ENCODE measurements around the gene MARCHF5. TPM values are rescaled to one million over a fixed set of nuclear protein-coding genes. Genes with fewer than 3 reads are reported as not detected.

MARCHF5 gene, protein sequence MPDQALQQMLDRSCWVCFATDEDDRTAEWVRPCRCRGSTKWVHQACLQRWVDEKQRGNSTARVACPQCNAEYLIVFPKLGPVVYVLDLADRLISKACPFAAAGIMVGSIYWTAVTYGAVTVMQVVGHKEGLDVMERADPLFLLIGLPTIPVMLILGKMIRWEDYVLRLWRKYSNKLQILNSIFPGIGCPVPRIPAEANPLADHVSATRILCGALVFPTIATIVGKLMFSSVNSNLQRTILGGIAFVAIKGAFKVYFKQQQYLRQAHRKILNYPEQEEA
- 27.7 and 32.8 TPM in 2 replicates for total RNA-seq

DNA sequence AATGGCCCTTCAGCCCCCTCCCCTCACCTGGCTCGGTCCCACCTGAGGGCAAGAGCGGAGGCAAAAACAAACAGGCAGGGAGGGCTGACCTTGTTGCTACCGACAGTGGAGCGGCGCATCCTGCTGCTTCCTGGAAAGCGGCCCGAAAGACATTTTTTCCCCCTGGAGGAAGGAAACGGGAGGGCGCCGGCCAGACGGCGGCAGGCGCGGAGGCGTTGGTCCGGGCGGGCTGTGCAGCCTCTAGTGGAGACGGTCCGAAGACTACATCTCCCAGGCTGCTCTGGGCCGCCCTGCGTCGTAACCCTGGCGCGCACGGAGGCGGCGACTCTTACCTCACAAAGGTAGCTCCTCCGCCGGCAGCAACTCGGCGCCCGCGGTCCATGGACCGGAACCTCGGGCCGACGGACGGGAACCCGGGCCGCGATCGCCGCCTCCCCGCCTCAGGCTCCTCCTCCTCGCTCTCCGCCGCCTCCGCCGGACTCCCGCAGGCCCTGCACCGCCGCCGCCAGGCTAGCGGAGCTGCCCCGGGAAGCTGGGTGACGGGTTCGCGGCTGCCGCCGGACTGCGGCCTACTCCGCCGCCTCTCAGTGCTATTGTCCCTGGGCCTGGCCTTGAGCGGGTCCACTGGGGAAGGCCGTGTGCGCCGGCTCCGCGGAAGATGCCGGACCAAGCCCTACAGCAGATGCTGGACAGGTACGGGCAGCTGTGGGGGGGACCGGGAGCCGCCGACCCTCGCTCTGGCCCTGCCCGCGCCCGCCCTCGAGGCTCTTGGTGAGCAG lies at the start of gene MARCHF5, which contains the start of gene CPEB3:
TSS of gene MARCHF5 (plus strand) at position 331 of the 779 bp plus-strand sequence. CDS start at position 659, 328 bp downstream.
TSS of gene CPEB3 (minus strand) at position 242 of the 779 bp plus-strand sequence. CDS start 50,728 bp downstream, outside the sequence.

Other genes starting within 250 kb of the MARCHF5 start
- gene CPEB3, start 89 bp upstream of the MARCHF5 start, total RNA-seq: 1.6 TPM in 2 replicates